Stimulated activated CD8-positive, alpha-beta memory T cell treated with anti-CD3 and anti-CD28 coated beads, Interleukin-7, amount 100 ng/mL, for 24 hours (primary cell): ENCODE results near the gene CACNB2.
"Not testable (repeated sequence)": the region's sequence is repeated elsewhere in the genome, so short reads cannot be mapped to it uniquely, and the experiment has no call there.

Experiments used
- DNase-seq: peaks from one replicate; pipeline ENCODE4 v3.0.0-alpha.2; 2020; ENCODE audit warnings: low read depth

The CACNB2 gene

GRCh38 chr10:18145652-18146051 is 5.4 kb downstream of the CACNB2 start:
- no peak for DNase-seq

- no peak for DNase-seq
Observed at GRCh38 chr10:18149196-18149800, 9.1 kb downstream of the CACNB2 start.

GRCh38 chr10:18151356-18151890 is 11.2 kb downstream of the CACNB2 start:
- DNase-seq: no peak

- not testable (repeated sequence) for DNase-seq
Observed at GRCh38 chr10:18153381-18153780, 13.2 kb downstream of the CACNB2 start.

- DNase-seq: no peak
Observed at GRCh38 chr10:18155321-18155720, 15.1 kb downstream of the CACNB2 start.

- DNase-seq: not testable (repeated sequence)
Observed at GRCh38 chr10:18156797-18157196, 16.6 kb downstream of the CACNB2 start.

GRCh38 chr10:18157881-18158280 is 17.7 kb downstream of the CACNB2 start:
- DNase-seq: no peak

- DNase-seq: no peak
Observed at GRCh38 chr10:18158773-18159265, 18.6 kb downstream of the CACNB2 start.

GRCh38 chr10:18159557-18159956 is 19.3 kb downstream of the CACNB2 start:
- no peak for DNase-seq

- no peak for DNase-seq
Observed at GRCh38 chr10:18162021-18162627, 21.9 kb downstream of the CACNB2 start.

- no peak for DNase-seq
Observed at GRCh38 chr10:18164093-18164492, 23.9 kb downstream of the CACNB2 start.

- no peak for DNase-seq
Observed at GRCh38 chr10:18164748-18165361, 24.6 kb downstream of the CACNB2 start.

GRCh38 chr10:18178854-18179483 is 38.7 kb downstream of the CACNB2 start:
- no peak for DNase-seq

GRCh38 chr10:18179891-18180290 is 39.7 kb downstream of the CACNB2 start:
- no peak for DNase-seq

GRCh38 chr10:18181382-18181781 is 41.2 kb downstream of the CACNB2 start:
- not testable (repeated sequence) for DNase-seq

GRCh38 chr10:18185621-18186020 is 45.4 kb downstream of the CACNB2 start:
- DNase-seq: no peak

- DNase-seq: no peak
Observed at GRCh38 chr10:18190840-18191239, 50.6 kb downstream of the CACNB2 start.

GRCh38 chr10:18194634-18195033 is 54.4 kb downstream of the CACNB2 start:
- DNase-seq: no peak

- DNase-seq: no peak
Observed at GRCh38 chr10:18195060-18195799, 55.0 kb downstream of the CACNB2 start.

- no peak for DNase-seq
Observed at GRCh38 chr10:18196806-18197550, 56.8 kb downstream of the CACNB2 start.

GRCh38 chr10:18197706-18198105 is 57.5 kb downstream of the CACNB2 start:
- no peak for DNase-seq
